ENCODE data around the gene FBP1. TPM values are rescaled to one million over a fixed set of nuclear protein-coding genes. Genes with fewer than 3 reads are reported as not detected.
"Not testable (repeated sequence)": the region's sequence is repeated elsewhere in the genome, so short reads cannot be mapped to it uniquely, and the experiment has no call there.

Gene FBP1
- total RNA-seq, 4 donors from 2014 or later = 0.99 to 12.1 (median 6.6) TPM

DNA sequence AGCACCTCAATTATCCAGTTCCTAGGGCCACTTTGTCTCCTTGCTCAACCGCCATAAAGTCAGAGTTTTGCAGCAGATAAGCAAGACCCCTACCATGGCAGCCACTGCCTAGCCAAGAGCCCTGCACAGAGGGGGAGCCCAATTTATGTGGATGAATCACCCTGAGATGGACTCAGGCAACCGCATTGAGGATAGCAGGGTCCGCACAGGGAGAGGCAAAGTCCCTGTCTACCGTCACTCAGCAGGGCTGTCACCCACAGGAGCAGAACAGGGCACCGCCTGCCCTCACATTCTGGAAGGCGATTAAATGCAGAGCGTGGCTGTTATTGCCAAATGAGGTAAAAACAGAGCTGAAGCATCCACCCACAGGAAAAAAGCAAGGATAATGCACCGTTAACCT lies 47.4 kb downstream of the FBP1 start:
- H3K4me3 ChIP-seq (ENCODE audit: low read depth, poor library complexity, severe bottlenecking) = no peak overlapping the region
- DNase-seq (ENCODE audit: low spot score in 2 of 2) = peak in 1 of 2 donors; percentile 46
- TF ChIP-seq, protein P1, sequence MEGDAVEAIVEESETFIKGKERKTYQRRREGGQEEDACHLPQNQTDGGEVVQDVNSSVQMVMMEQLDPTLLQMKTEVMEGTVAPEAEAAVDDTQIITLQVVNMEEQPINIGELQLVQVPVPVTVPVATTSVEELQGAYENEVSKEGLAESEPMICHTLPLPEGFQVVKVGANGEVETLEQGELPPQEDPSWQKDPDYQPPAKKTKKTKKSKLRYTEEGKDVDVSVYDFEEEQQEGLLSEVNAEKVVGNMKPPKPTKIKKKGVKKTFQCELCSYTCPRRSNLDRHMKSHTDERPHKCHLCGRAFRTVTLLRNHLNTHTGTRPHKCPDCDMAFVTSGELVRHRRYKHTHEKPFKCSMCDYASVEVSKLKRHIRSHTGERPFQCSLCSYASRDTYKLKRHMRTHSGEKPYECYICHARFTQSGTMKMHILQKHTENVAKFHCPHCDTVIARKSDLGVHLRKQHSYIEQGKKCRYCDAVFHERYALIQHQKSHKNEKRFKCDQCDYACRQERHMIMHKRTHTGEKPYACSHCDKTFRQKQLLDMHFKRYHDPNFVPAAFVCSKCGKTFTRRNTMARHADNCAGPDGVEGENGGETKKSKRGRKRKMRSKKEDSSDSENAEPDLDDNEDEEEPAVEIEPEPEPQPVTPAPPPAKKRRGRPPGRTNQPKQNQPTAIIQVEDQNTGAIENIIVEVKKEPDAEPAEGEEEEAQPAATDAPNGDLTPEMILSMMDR (IDR thresholded peaks at IDR 0.05) = no peak
- TF ChIP-seq POLR2A (IDR thresholded peaks at IDR 0.05) = no peak
- intact Hi-C loops (cut with DNase I; ENCODE audit: low total_unique reads) = no loop called here
- WGBS, 2 donors = 91% methylated on average over 8 of the region's 8 CpGs

DNA sequence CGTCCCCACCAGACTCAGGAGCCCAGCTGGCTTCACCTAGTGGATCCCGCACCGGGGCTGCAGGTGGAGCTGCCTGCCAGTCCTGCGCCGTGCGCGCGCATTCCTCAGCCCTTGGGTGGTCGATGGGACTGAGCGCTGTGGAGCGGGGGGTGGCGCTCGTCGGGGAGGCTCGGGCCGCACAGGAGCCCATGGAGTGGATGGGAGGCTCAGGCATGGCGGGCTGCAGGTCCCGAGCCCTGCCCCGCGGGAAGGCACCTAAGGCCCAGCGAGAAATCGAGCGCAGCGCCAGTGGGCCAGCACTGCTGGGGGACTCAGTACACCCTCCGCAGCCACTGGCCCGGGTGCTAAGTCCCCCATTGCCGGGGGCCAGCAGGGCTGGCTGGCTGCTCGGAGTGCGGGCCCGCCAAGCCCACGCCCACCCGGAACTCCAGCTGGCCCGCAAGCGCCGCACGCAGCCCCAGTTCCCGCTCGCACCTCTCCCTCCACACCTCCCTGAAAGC lies 48.2 kb downstream of the FBP1 start:
- peak in 1 of 2 donors; percentile 56 for DNase-seq (ENCODE audit: low spot score in 2 of 2)
- 72 to 86% methylated on average over 11 to 19 of the region's 38 CpGs for WGBS, 2 donors
- intact Hi-C loops (cut with DNase I; ENCODE audit: low total_unique reads); H3K4me3 ChIP-seq (ENCODE audit: low read depth, poor library complexity, severe bottlenecking): not testable (repeated sequence)

DNA sequence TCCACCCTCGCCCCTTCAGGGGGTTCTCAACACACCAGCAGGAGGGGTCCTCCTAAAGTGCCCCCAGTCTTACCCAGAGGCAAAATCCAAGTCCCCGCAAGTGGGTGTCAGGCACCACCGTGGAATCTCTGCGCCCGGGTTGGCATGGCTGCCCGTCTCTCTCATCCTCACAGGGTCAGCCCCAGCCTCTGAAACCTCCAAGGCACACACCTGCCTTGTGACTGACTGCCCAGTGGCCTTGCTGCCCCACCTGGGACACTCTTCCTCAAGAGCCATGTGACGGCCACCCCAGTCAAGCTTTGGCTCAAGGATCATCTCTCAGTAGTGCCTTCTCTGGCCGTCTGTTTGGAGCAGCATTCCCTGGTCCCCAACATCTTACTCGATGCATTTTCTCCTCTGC lies 50.6 kb downstream of the FBP1 start:
- TF ChIP-seq, protein P1 (IDR thresholded peaks at IDR 0.05) = no peak
- TF ChIP-seq POLR2A (IDR thresholded peaks at IDR 0.05) = no peak
- intact Hi-C loops (cut with DNase I; ENCODE audit: low total_unique reads) = no loop called here

GRCh38 chr9:94586814-94587213 lies 52.5 kb downstream of the FBP1 start:
- whole genome bisulfite sequencing, 2 donors = 37 to 55% methylated on average over 9 of the region's 9 CpGs
- no peak for TF ChIP-seq POLR2A (IDR thresholded peaks at IDR 0.05)
- TF ChIP-seq, protein P1 (IDR thresholded peaks at IDR 0.05) = no peak
- DNase-seq (ENCODE audit: low spot score in 2 of 2) = peak in 1 of 2 donors; percentile 65
- intact Hi-C loops (cut with DNase I; ENCODE audit: low total_unique reads) = no loop called here
- no peak overlapping the region for H3K4me3 ChIP-seq (ENCODE audit: low read depth, poor library complexity, severe bottlenecking)

More for the DNA sequence above, 50.6 kb downstream of the FBP1 start:
- no peak overlapping the region for H3K4me3 ChIP-seq (ENCODE audit: low read depth, poor library complexity, severe bottlenecking)
- peak in 1 of 2 donors; percentile 73 for DNase-seq (ENCODE audit: low spot score in 2 of 2)
- WGBS, 2 donors = 89 to 93% methylated on average over 9 of the region's 9 CpGs

- 77 to 83% methylated on average over 4 of the region's 4 CpGs for WGBS, 2 donors
- no peak for TF ChIP-seq POLR2A (IDR thresholded peaks at IDR 0.05)
- TF ChIP-seq, protein P1 (IDR thresholded peaks at IDR 0.05) = no peak
- intact Hi-C loops (cut with DNase I; ENCODE audit: low total_unique reads) = no loop called here
- no peak for DNase-seq (ENCODE audit: low spot score in 2 of 2)
- H3K4me3 ChIP-seq (ENCODE audit: low read depth, poor library complexity, severe bottlenecking) = no peak overlapping the region
Measured at GRCh38 chr9:94586316-94586715, 53.0 kb downstream of the FBP1 start.

- 71 to 72% methylated on average over 6 of the region's 6 CpGs for WGBS, 2 donors
- TF ChIP-seq POLR2A (IDR thresholded peaks at IDR 0.05) = no peak
- TF ChIP-seq, protein P1 (IDR thresholded peaks at IDR 0.05) = no peak
Measured at GRCh38 chr9:94584555-94584954, 54.8 kb downstream of the FBP1 start.

More at GRCh38 chr9:94584555-94584954, 54.8 kb downstream of the FBP1 start:
- peak in 1 of 2 donors; percentile 42 for DNase-seq (ENCODE audit: low spot score in 2 of 2)
- intact Hi-C loops (cut with DNase I; ENCODE audit: low total_unique reads) = no loop called here
- no peak overlapping the region for H3K4me3 ChIP-seq (ENCODE audit: low read depth, poor library complexity, severe bottlenecking)

Measured in lower leg skin (tissue), 4 donors.